H1 (cell line): ENCODE data around the gene TGFBI. TPM values are rescaled to one million over a fixed set of nuclear protein-coding genes. Genes with fewer than 3 reads are reported as not detected.

Experiments used
- CTBP2 ChIP-seq: IDR thresholded peaks from 2 replicates; pipeline ENCODE4 v1.7.0; 2011; ENCODE audit warnings: borderline replicate concordance, mild to moderate bottlenecking, moderate library complexity, mixed read lengths, low read length; ENCODE audit not compliant: insufficient read depth, insufficient read length
- PHF8 ChIP-seq: fragments of 200-600 bp; sonication (generic); conservative IDR thresholded peaks from 2 replicates; pipeline ENCODE4 v1.7.1; 2012; ENCODE audit warnings: low read depth, mild to moderate bottlenecking, inconsistent platforms, low read length, moderate library complexity
- TEAD4 ChIP-seq: IDR thresholded peaks from 2 replicates; pipeline ENCODE4 v1.6.1; 2012; ENCODE audit warnings: low read depth, low read length, inconsistent platforms, mixed read lengths
- USF2 ChIP-seq: IDR thresholded peaks from 2 replicates; pipeline ENCODE4 v1.6.1; 2011; ENCODE audit warnings: low read length, improper control_type of control experiment
- polyA plus RNA-seq, 7 experiments: library from polyadenylated mRNA; depleted of rRNA in 3 of 7; stranded (reverse) in 5 of 7; unstranded in 2 of 7; fragments of >200 nt in 5 of 7; fragments of 200-250 nt in 2 of 7; gene quantifications; 1 replicate in 5 of 7; 2 replicates in 1 of 7; 4 replicates in 1 of 7; pipeline versions ENCODE4 v1.2.1 to v1.2.3, GENCODE V29; 2011 to 2013; ENCODE audit warnings: missing spikeins in 2 of 7, mixed read lengths in 2 of 7
- total RNA-seq: library from RNA; stranded (reverse); fragmentation: NEBNext Ultra II Directional; extraction: Animal tissue kit (Norgen Biotek cat#: 25700); gene quantifications from 2 replicates; pipeline ENCODE4 v1.2.1, GENCODE V29; 2021

Gene TGFBI
- total and polyA plus RNA-seq, 2 of the 8 experiments (the other 6 are each of a cell fraction or from before 2014, with no cell fraction given), result 6.0 to 8.5 TPM

GRCh38 chr5:136034984-136035383 is 6.2 kb downstream of the TGFBI start (continued):
- TF ChIP-seq CTBP2 (no peak), USF2 (no peak), TEAD4 (no peak), PHF8 (no peak)
- TF ChIP-seq, all 59 proteins: peak for 0
